Panc1 (cell line): ENCODE measurements around the gene APCDD1. TPM values are rescaled to one million over a fixed set of nuclear protein-coding genes. Genes with fewer than 3 reads are reported as not detected.

ENCODE experiments used
- ATAC-seq: fragments of 200-7000 bp; cut with Tn5 transposase; 2 replicates; pipeline ENCODE4 v1.9.1; 2020; ENCODE audit warnings: mild to moderate bottlenecking, moderate library complexity
- BruUV-seq: library from RNA; stranded (reverse); fragments of 400-500 nt; replicated peaks from 2 replicates; lab custom pipeline; 2021; lab: Mats Ljungman, UMichigan
- CTCF ChIA-PET: fragments of 300-600 bp; sonication (Branson Sonifier 250); formaldehyde crosslinking; loops from one replicate; lab custom pipeline; 2022; ENCODE audit warnings: antibody characterized with exemption; lab: Charles Lee
- POLR2A ChIA-PET: fragments of 300-600 bp; sonication (Branson Sonifier 250); formaldehyde crosslinking; loops from one replicate; lab custom pipeline; 2022; ENCODE audit warnings: antibody characterized with exemption; lab: Charles Lee
- DNase-seq: peaks from one replicate; pipeline ENCODE4 v3.0.0-alpha.2; 2010; ENCODE audit warnings: low read depth, low spot score
- H3K27ac ChIP-seq: 2 replicates; pipeline ENCODE4 v1.5.1; 2011; ENCODE audit warnings: mild to moderate bottlenecking, low read length, inconsistent platforms
- H3K27me3 ChIP-seq: fragments of 200-500 bp; sonication (Bioruptor generic); 2 replicates; pipeline ENCODE4 v1.6.0; 2014; ENCODE audit warnings: low read length, inconsistent platforms; ENCODE audit not compliant: control insufficient read depth, insufficient read depth
- H3K36me3 ChIP-seq: fragments of 200-500 bp; sonication (Bioruptor generic); 2 replicates; pipeline ENCODE4 v1.5.1; 2014; ENCODE audit warnings: inconsistent platforms, mild to moderate bottlenecking, low read length, moderate library complexity; ENCODE audit not compliant: control insufficient read depth, insufficient read depth
- H3K4me1 ChIP-seq: 2 replicates; pipeline ENCODE4 v1.5.1; 2011; ENCODE audit warnings: inconsistent platforms, mild to moderate bottlenecking, low read length, moderate library complexity; ENCODE audit not compliant: control insufficient read depth, insufficient read depth
- H3K4me3 ChIP-seq, 2 experiments: 2 replicates each; pipeline ENCODE4 v1.5.1; 2011 to 2012; ENCODE audit warnings: low read depth in 2 of 2, low read length in 2 of 2, mild to moderate bottlenecking in 2 of 2, inconsistent platforms in 1 of 2, moderate library complexity in 1 of 2
- H3K9me3 ChIP-seq: fragments of 200-500 bp; sonication (Bioruptor generic); 2 replicates; pipeline ENCODE4 v1.5.1; 2014; ENCODE audit warnings: low read depth, mild to moderate bottlenecking, inconsistent platforms, low read length, moderate library complexity; ENCODE audit not compliant: control insufficient read depth, insufficient read depth
- POLR2AphosphoS5 ChIP-seq: IDR thresholded peaks from 2 replicates; pipeline ENCODE4 v1.6.1; 2012; ENCODE audit warnings: mild to moderate bottlenecking, low read depth, low read length, moderate library complexity
- SIN3A ChIP-seq: IDR thresholded peaks from 2 replicates; pipeline ENCODE4 v1.6.1; 2012; ENCODE audit warnings: low read depth, mild to moderate bottlenecking, low read length, moderate library complexity, borderline replicate concordance; ENCODE audit not compliant: insufficient read depth
- TCF7L2 ChIP-seq: IDR thresholded peaks from 2 replicates; pipeline ENCODE4 v1.6.1; 2011; ENCODE audit warnings: mild to moderate bottlenecking, low read depth, low read length, inconsistent platforms
- in situ Hi-C: cut with HindIII; loops from 2 replicates; pipeline ENCODE4 v1.10.0; 2016; ENCODE audit warnings: low sequenced_read_pairs, low pct_unique_long_range_greater_than_20kb
- intact Hi-C: fragments of 100-400 bp; cut with micrococcal nuclease; formaldehyde crosslinking; loops from one replicate; pipeline ENCODE4 v1.10.0; 2022; ENCODE audit not compliant: unreplicated experiment
- total RNA-seq: library from RNA; stranded (reverse); gene quantifications from one replicate; pipeline ENCODE4 v1.2.1, GENCODE V29; 2021; ENCODE audit not compliant: unreplicated experiment
- TF ChIP-seq, protein P1 (sequence below), 2 experiments: IDR thresholded peaks; 2 replicates each; pipeline ENCODE4 v1.6.1; 2011 to 2012; ENCODE audit warnings: low read depth in 2 of 2, control low read depth in 1 of 2, low read length in 1 of 2, mild to moderate bottlenecking in 1 of 2, moderate library complexity in 1 of 2; ENCODE audit not compliant: insufficient read depth in 1 of 2
- TF ChIP-seq, protein P2 (sequence below): fragments of 450-650 bp; IDR thresholded peaks from 2 replicates; pipeline ENCODE4 v1.5.1; 2017; ENCODE audit warnings: mild to moderate bottlenecking

Gene APCDD1
- total RNA-seq, 1 experiment from 2014 or later, result 0.36 TPM

DNA sequence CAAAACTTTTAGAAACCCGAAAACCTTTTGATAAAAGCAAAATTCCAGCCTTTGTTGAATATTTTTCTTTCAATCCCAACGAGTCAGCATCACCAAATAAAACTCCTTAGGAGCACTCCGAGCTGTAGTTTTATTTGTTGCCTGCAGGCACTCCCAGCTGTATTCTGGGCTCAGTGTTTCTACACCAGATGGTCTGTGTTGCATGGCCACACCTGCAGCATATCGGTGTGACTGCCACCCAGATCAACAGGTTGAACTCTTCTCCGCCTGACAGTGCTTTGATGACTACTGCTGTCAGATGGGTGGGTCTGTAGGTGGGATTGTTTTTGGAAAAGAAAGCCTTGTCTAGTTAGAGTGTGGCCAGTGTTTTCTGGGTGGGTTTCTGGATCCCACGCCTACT lies 32.7 kb downstream of the APCDD1 start:
- Histone ChIP-seq H3K4me1 (no peaks in the 10 kb centered on the region), H3K27me3 (no peaks in the 10 kb centered on the region), H3K4me3 (no peak overlapping the region), H3K9me3 (no peaks in the 10 kb centered on the region), H3K27ac (no peak overlapping the region), H3K36me3 (no peaks in the 10 kb centered on the region)
- in situ Hi-C loops (no loop called here), intact Hi-C loops (no loop called here)
- CTCF ChIA-PET, result no interaction called here
- DNase-seq, result no peak
- no TSS peak for BruUV-seq
- POLR2A ChIA-PET, result no interaction called here
- ATAC-seq, result no peak
- TF ChIP-seq, protein P1, sequence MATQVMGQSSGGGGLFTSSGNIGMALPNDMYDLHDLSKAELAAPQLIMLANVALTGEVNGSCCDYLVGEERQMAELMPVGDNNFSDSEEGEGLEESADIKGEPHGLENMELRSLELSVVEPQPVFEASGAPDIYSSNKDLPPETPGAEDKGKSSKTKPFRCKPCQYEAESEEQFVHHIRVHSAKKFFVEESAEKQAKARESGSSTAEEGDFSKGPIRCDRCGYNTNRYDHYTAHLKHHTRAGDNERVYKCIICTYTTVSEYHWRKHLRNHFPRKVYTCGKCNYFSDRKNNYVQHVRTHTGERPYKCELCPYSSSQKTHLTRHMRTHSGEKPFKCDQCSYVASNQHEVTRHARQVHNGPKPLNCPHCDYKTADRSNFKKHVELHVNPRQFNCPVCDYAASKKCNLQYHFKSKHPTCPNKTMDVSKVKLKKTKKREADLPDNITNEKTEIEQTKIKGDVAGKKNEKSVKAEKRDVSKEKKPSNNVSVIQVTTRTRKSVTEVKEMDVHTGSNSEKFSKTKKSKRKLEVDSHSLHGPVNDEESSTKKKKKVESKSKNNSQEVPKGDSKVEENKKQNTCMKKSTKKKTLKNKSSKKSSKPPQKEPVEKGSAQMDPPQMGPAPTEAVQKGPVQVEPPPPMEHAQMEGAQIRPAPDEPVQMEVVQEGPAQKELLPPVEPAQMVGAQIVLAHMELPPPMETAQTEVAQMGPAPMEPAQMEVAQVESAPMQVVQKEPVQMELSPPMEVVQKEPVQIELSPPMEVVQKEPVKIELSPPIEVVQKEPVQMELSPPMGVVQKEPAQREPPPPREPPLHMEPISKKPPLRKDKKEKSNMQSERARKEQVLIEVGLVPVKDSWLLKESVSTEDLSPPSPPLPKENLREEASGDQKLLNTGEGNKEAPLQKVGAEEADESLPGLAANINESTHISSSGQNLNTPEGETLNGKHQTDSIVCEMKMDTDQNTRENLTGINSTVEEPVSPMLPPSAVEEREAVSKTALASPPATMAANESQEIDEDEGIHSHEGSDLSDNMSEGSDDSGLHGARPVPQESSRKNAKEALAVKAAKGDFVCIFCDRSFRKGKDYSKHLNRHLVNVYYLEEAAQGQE (IDR thresholded peaks at IDR 0.05; ENCODE audit: insufficient read depth in 1 of 2, low read depth in 2 of 2, low read length in 1 of 2), result no peak
- no peak for TF ChIP-seq POLR2AphosphoS5
- TF ChIP-seq, protein P2, sequence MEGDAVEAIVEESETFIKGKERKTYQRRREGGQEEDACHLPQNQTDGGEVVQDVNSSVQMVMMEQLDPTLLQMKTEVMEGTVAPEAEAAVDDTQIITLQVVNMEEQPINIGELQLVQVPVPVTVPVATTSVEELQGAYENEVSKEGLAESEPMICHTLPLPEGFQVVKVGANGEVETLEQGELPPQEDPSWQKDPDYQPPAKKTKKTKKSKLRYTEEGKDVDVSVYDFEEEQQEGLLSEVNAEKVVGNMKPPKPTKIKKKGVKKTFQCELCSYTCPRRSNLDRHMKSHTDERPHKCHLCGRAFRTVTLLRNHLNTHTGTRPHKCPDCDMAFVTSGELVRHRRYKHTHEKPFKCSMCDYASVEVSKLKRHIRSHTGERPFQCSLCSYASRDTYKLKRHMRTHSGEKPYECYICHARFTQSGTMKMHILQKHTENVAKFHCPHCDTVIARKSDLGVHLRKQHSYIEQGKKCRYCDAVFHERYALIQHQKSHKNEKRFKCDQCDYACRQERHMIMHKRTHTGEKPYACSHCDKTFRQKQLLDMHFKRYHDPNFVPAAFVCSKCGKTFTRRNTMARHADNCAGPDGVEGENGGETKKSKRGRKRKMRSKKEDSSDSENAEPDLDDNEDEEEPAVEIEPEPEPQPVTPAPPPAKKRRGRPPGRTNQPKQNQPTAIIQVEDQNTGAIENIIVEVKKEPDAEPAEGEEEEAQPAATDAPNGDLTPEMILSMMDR, result no peak

DNA sequence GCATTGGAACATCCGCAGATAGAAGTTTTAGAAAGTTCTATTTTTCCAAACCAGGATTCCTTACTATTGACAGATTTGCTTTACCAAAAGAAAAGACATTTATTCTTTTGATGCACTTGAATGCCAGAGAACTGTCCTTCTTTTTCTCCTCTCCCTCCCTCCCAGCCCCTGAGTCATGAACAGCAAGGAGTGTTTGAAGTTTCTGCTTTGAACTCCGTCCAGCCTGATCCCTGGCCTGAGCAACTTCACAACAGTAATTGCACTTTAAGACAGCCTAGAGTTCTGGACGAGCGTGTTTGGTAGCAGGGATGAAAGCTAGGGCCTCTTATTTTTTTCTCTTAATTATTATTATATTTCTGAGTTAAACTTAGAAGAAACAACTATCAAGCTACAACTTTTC lies 33.6 kb downstream of the APCDD1 start:
- no TSS peak for BruUV-seq
- TF ChIP-seq, protein P2, result no peak
- TF ChIP-seq SIN3A (no peak), TCF7L2 (no peak), POLR2AphosphoS5 (no peak)
- TF ChIP-seq, protein P1 (IDR thresholded peaks at IDR 0.05; ENCODE audit: insufficient read depth in 1 of 2, low read depth in 2 of 2, low read length in 1 of 2), result no peak
- Histone ChIP-seq H3K9me3 (no peaks in the 10 kb centered on the region), H3K36me3 (no peaks in the 10 kb centered on the region), H3K27me3 (no peaks in the 10 kb centered on the region), H3K4me3 (no peak overlapping the region), H3K4me1 (no peaks in the 10 kb centered on the region), H3K27ac (no peak overlapping the region)
- in situ Hi-C loops (no loop called here), intact Hi-C loops (no loop called here)
- ATAC-seq (no peak), DNase-seq (no peak)
- ChIA-PET CTCF (no interaction called here), POLR2A (no interaction called here)
